Right hindlimb (tissue), 1 donor: ENCODE measurements around the gene KPNA4.
"Not testable (repeated sequence)": the region's sequence is repeated elsewhere in the genome, so short reads cannot be mapped to it uniquely, and the experiment has no call there.

Source experiments
- DNase-seq: peaks from one replicate; pipeline ENCODE4 v3.0.0-alpha.2; 2018

KPNA4 gene, protein sequence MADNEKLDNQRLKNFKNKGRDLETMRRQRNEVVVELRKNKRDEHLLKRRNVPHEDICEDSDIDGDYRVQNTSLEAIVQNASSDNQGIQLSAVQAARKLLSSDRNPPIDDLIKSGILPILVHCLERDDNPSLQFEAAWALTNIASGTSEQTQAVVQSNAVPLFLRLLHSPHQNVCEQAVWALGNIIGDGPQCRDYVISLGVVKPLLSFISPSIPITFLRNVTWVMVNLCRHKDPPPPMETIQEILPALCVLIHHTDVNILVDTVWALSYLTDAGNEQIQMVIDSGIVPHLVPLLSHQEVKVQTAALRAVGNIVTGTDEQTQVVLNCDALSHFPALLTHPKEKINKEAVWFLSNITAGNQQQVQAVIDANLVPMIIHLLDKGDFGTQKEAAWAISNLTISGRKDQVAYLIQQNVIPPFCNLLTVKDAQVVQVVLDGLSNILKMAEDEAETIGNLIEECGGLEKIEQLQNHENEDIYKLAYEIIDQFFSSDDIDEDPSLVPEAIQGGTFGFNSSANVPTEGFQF

DNA sequence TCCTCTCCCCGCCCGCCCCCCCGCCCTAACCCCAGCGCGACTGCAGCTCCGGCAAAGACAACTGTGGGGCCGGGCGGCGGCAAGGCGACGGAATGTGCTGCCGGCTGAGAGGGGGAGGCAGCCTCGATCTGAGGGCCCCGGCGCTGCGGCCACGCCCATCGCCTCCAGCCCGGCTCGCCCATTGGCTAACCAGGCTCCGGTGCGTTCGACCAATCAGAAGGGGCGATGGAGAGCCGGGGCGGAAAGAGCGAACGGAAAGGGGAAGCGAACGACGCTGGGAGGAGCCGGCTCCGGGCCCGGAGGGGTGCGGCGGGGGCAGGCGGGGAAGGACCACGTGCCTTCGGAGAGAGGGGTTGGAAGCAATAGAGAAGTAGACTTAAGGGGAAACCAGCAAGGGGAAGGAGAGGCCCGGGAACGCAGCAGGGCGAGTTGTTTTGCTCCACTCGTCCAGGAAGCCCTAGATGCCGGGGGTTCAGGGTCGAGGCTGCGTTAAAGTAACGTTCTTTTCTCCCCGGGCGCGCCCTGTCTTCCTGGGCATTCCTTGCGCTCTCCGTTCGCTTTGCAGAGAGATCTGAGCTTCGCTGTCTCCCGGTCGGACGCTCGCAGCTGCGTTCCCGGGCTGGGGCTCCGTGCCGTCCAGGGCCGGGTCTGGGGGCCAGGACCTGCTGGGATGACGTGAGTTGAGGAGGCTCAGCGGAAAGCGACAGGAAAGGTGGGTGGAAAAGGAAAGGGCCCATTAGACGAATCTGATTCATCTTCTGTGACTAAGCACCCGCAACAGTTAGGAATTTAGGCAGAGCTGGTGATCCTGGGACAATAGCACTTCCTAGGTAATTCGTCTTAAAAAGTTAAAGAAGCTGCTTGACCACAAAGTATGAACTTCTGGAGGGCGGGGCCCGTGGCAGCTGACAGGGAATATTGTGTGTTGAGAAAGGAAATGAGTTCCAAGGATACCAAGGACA, at the start of gene KPNA4:
TSS of gene KPNA4 (minus strand) at position 130 of the 962 bp plus-strand sequence. CDS start 289 bp downstream, outside the sequence.
- DNase-seq: peak; percentile 99

GRCh38 chr3:160613661-160614060, 48.3 kb upstream of the KPNA4 start:
- DNase-seq: no peak

DNA sequence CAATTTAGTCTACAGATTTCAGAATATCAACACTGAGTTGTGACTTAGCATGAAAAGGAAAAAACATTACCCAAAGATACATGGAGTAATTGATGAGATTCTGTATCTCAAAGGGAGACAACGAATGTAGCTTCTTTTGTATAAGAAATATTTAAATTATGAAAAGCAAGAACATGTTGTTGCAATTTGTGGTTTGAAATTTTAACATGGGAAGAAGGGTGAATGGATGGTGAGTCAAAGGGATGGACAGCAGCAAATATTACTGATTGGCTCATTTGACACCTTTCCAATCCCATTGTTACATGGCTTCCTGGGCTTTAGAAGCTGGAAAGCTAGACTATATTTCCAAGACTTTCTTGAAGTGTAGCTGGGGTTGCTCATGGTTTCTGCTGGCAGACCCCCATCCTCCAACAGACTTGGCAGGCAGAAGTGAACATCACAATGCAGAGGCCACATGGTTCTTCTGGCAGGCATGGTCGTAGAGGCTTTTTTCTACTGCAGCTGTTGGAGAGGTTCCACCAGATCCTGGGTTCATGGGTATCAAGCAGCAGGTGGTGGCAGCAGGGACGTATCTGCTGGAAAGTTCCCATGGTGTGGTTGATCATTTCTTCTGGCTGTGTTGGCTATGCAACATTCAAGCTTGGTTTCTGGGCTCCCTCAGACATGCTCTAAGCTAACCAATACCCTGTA, 47.2 kb upstream of the KPNA4 start:
- DNase-seq: peak; percentile 51

- no peak for DNase-seq
Measured at GRCh38 chr3:160611141-160611540, 45.8 kb upstream of the KPNA4 start.

GRCh38 chr3:160608870-160609269, 43.5 kb upstream of the KPNA4 start:
- no peak for DNase-seq

DNA sequence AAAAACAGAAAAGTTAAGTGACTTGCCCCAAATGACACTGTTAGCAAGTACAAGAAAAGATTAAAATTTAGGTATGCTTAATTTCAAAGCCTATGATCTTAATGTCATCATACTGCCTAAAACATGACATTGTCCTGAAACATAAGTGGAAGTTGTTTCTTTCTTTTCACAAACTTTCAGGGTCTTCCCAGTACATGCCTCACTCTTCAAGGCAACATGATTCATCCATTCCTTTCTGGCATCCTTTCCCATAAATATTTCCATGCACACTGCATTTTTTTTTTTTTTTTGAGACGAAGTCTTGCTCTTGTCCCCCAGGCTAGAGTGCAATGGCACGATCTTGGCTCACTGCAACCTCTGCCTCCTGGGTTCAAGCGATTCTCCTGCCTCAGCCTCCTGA, 42.5 kb upstream of the KPNA4 start:
- DNase-seq: no peak

DNA sequence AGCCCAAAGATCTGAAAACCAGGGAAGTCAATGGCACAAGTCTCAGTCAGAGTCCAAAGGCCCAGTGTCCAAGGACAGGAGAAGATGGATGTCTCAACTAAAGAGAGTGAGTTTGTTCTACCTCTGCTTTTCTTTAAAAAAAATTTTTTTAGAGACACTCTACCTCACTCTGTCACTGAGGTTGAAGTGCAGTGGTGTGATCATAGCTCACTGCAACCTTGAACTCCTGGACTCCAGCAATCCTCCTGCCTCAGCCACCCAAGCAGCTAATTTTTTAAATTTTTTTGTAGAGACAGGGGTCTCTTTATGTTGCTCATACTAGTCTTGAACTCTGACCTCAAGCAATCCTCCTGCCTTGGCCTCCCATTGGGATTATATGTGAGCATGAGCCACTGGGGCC, 39.9 kb upstream of the KPNA4 start:
- DNase-seq: no peak

DNA sequence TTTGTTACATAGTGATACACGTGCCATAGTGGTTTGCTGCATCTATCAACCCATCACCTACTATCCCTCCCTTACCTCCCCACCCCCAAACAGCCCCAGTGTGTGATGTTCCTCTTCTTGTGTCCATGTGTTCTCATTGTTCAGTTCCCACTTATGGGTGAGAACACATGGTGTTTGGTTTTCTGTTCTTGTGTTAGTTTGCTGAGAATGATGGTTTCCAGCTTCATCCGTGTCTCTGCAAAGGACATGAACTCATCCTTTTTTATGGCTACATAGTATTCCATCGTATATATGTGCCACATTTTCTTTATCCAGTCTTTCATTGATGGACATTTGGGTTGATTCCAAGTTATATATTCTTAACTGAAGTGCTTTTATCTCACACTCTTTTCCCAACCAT, 38.5 kb upstream of the KPNA4 start:
- not testable (repeated sequence) for DNase-seq

DNA sequence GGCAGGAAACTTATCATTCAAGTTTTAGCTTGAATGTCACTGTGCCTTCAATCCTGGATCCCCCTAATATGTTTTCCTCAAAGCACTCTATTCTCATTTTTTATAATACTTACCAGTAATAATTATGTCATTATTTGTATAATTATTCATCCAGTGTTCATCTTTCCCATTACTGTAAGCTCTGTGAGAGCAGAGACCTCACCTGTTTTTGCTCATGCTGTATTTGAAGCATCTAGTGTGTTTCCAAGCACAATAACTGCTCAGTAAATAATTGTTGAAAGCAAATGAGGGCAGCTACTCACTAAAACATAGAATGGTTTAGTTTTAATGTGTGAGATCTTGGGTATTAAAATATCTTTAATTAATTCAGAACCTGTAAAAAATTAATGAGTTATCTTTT, 36.9 kb upstream of the KPNA4 start:
- DNase-seq: no peak

DNA sequence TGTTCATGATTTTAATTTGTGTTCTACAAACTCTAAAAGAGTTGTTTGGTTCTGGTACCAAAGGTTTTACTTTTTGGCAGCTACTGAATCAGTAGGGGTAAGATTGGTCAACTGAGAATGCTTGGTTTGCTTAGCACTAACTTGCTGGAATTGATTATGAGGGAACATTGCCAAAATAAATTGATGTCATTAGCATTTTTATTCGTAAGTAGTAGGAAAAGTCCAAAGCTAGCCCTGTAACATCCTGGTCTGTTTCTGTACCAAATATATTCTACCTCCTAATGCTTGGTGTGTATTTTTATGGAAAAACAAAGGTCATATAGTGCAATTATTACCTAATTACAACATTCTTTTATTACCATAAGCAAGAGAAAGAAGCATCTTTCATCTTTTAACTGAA, 35.9 kb upstream of the KPNA4 start:
- DNase-seq: no peak

DNA sequence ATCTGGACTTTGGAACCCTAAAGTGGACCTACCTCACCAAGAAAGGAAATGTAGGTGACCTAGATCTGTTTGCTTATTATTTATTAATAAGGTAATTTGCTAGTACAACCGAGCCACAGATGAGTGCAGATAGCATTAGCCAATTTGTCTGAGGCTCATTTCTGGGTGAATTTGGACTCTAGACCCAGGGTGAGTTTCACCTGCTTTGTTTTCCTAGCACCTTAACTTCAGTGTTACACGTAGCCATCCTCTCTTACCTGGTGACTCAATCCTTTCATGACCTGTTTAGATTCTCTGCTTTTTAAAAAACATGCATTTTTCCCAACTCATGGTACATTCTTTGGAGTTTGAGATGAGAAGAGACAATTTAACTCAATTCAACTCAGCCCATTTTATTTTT, 33.5 kb upstream of the KPNA4 start:
- no peak for DNase-seq

DNA sequence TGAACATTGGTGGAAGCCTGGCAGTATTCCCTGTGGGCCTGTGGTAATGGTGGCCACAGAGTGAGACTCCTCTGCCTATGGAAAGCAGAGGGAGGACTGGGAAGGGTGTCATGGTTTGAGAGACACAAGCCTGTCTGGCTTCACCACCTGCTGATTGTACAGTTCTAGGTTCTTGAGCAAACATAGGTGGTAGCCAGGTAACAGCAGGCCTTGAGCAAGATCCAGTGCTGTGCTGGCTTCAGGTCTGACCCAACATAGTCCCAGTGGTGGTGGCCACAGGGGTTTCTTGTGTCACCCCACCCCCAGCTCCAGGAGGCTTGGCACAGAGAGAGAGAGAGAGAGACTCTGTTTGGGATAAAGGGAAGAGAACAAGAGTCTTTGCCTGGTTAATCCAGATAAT, 22.7 kb upstream of the KPNA4 start:
- no peak for DNase-seq

GRCh38 chr3:160587105-160587504, 21.7 kb upstream of the KPNA4 start:
- DNase-seq: no peak

DNA sequence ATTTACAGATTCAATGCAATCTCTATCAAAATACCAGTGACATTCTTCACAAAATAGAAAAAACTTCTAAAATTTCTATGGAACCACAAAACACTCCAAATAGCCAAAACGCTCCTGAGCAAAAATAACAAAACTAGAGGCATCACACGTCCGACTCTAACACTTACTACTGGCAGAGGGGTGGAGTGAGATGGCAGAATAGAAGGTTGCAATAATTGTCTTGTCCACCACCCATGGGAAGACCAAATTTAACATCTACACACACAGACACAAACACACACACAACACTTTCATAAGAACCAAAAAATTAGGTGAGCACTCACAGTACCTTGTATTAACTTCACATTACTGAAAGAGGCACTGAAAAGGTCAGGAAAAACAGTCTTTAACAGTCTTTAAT, 21.3 kb upstream of the KPNA4 start:
- no peak for DNase-seq

DNA sequence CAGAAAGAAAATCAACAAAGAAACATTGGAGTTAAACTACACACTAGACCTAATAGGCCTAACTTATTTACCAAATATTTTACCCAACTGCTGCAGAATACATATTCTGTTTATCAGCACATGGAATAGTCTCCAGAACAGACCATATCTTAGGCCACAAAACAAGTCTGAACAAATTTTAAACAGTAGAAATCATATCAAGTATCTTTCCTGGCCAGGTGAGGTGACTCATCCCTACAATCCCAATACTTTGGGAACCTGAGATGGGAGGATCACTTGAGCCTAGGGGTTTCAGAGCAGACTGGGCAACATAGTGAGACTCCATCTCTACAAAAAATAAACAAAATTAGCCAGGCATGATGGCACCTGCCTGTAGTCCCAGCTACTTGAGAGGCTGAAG, 18.1 kb upstream of the KPNA4 start:
- DNase-seq: no peak

GRCh38 chr3:160580938-160581337, 15.6 kb upstream of the KPNA4 start:
- no peak for DNase-seq

DNA sequence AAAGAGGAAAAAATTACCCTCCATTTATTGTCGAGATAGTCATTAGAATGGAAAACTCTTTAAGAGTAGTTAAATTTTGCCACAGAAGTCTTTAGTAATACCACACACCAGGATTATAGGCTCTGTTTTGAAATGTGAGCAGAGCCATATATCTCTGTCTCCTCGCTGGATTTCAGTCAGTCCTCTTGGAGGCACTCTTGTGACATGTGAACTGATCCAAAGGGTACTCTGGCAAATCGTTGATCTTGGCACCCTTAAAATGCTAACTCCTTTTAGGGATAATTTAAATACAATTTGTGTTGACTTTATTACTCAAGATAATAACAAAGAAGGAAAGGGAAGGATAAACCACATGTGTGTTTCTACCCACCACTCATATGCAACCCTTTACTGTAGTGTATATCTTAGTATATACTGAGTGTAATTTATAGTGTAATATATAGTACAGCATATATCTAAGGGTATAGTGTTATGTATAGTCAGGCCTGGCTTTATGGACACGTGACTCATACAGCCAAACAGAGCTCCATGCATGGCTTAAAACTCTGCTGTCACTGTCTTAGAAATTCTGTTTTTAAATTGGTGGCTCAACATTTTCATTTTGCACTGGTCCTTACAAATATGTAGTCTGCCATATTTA, 12.3 kb upstream of the KPNA4 start:
- no peak for DNase-seq

DNA sequence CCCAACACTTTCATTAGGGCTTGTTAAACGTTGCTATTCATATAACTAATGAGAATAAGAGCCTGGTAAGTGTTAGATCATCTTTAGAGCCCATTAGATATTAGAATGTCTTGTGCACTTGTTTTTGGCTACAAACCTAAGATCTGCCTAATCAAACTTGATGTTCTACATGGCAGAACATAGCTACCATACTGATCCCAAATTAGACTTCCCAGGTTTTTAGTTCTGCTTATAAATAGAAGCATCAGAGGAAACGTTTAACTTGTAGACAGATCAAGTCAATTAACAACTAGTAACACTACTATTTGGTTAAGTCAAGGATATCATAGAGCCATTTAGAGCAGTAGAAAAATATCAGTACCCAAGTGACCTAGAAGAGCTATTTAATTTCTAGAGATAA, 11.7 kb upstream of the KPNA4 start:
- DNase-seq: no peak

DNA sequence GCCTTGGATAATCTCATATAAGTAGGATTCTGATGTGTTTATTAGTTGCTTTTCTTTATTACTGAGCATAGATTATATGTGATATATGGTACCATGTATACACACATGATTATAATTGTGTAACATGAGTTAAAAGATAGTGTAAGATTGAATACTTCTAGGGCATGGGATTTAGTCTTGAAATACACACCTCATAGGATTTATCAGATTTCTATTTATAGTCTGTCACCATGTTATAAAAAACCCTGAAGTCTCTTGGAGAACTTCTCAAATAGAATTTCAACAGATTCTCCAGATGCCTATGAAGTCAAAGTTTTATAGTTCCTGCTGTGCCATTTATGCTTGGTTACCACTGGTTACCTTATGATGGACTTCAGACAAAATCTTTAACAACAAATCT, 11.2 kb upstream of the KPNA4 start:
- no peak for DNase-seq

DNA sequence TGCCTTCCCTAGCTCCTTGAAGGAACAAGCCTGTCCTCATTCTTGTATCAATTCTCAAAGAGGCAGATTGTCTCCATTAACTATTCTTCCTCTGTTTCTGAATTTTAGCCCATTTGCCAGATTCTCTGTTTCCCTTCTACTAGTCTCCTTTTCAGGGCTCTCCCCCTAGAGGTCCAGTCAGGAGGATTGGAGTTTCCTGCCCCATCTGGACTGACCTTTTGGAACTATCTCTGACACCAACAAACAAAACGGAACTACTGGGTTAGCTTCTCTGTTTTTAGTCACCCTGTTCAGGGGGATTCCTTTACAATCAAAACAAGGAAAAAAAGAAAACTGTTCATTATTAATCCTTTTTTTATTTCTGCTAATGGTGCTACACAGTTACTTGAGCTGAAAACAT, 10.2 kb upstream of the KPNA4 start:
- no peak for DNase-seq

DNA sequence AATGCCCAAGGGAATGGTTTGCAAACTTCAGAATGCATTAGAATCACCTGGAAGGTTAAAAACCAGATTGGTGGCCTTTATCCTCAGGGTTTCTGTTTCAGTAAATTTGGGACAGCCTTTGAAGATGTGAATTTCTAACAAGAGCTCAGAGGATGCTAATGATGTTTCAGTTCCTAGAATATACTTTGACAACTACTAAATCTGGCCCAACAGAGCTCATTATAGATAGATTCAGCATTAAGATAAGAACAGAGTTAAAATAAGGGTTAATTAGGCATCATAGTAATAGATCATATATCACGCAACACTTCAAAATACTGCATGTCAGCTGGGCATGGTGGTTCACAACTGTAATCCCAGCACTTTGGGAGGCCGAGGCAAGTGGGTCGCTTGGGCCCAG, 9.3 kb upstream of the KPNA4 start:
- no peak for DNase-seq

DNA sequence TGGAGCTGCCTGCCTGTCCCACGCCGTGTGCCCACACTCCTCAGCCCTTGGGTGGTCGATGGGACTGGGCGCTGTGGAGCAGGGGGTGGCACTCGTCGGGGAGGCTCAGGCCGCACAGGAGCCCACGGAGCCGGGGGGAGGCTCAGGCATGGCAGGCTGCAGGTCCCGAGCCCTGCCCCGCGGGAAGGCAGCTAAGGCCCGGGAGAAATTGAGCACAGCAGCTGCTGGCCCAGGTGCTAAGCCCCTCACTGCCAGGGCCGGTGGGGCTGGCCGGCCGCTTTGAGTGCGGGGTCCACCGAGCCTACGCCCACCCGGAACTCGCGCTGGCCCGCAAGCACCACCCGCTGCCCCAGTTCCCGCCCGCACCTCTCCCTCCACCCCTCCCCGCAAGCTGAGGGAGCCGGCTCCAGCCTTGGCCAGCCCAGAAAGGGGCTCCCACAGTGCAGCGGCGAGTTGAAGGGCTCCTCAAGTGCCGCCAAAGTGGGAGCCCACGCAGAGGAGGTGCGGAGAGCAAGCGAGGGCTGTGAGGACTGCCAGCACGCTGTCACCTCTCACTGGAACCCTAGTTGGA, 8.7 kb upstream of the KPNA4 start:
- DNase-seq: not testable (repeated sequence)
